ENCODE measurements around the gene WRAP73. TPM values are rescaled to one million over a fixed set of nuclear protein-coding genes. Genes with fewer than 3 reads are reported as not detected.

WRAP73 gene
- total and polyA plus RNA-seq, 12 donors: 7.5 to 16.5 (median 10.3) TPM

GRCh38 chr1:3689138-3689750 lies 39.3 kb upstream of the WRAP73 start:
- intact Hi-C loops (cut with DNase I): no loop called here
- DNase-seq (no peak), ATAC-seq (no peak)
- Histone ChIP-seq H3K27me3 (peaks cover 0 to 27% (median 15%) of the 10 kb centered on the region in 7 donors), H3K4me3 (no peak overlapping the region), H3K27ac (no peak overlapping the region), H3K4me1 (peaks cover 0 to 10% (median 0%) of the 10 kb centered on the region in 9 donors), H3K36me3 (no peaks in the 10 kb centered on the region), H3K9me3 (no peaks in the 10 kb centered on the region)
- TF ChIP-seq CTCF (IDR thresholded peaks at IDR 0.05): no peak
- 50 to 57% methylated on average over 19 of the region's 19 CpGs for WGBS, 2 donors

- peaks cover 0 to 34% (median 20%) of the 10 kb centered on the region in 7 donors for H3K27me3 ChIP-seq
- H3K4me3 ChIP-seq: no peak overlapping the region
- ATAC-seq (no peak), DNase-seq (no peak)
- 44 to 48% methylated on average over 29 of the region's 29 CpGs for WGBS, 2 donors
- H3K36me3 ChIP-seq: no peaks in the 10 kb centered on the region
- H3K27ac ChIP-seq: no peak overlapping the region
- intact Hi-C loops (cut with DNase I): no loop called here
- no peak for TF ChIP-seq CTCF (IDR thresholded peaks at IDR 0.05)
- H3K9me3 ChIP-seq: no peaks in the 10 kb centered on the region
- peaks cover 0 to 10% (median 0%) of the 10 kb centered on the region in 9 donors for H3K4me1 ChIP-seq
Observed at GRCh38 chr1:3688356-3689137, 38.6 kb upstream of the WRAP73 start.

- Histone ChIP-seq H3K4me3 (no peak overlapping the region), H3K36me3 (no peaks in the 10 kb centered on the region), H3K27me3 (peaks cover 0 to 36% (median 23%) of the 10 kb centered on the region in 7 donors), H3K27ac (no peak overlapping the region), H3K4me1 (peaks cover 0 to 10% (median 0%) of the 10 kb centered on the region in 9 donors), H3K9me3 (no peaks in the 10 kb centered on the region)
- 83 to 87% methylated on average over 11 to 12 of the region's 12 CpGs for WGBS, 2 donors
- no peak for TF ChIP-seq CTCF (IDR thresholded peaks at IDR 0.05)
- intact Hi-C loops (cut with DNase I): no loop called here
- no peak for ATAC-seq
- DNase-seq: no peak
Observed at GRCh38 chr1:3687504-3687903, 37.6 kb upstream of the WRAP73 start.

- no peak for TF ChIP-seq CTCF (IDR thresholded peaks at IDR 0.05)
- no peak overlapping the region for H3K27ac ChIP-seq
- no peak overlapping the region for H3K4me3 ChIP-seq
- no peaks in the 10 kb centered on the region for H3K9me3 ChIP-seq
- ATAC-seq (no peak), DNase-seq (no peak)
- intact Hi-C loops (cut with DNase I): no loop called here
- H3K27me3 ChIP-seq: peaks cover 0 to 36% (median 23%) of the 10 kb centered on the region in 7 donors
- H3K4me1 ChIP-seq: peaks cover 0 to 10% (median 0%) of the 10 kb centered on the region in 9 donors
- 89 to 93% methylated on average over 19 of the region's 19 CpGs for WGBS, 2 donors
- H3K36me3 ChIP-seq: no peaks in the 10 kb centered on the region
Observed at GRCh38 chr1:3685906-3686305, 36.0 kb upstream of the WRAP73 start.
